ENCODE measurements around the gene IGSF9B.

The IGSF9B gene

GRCh38 chr11:133936136-133936535 lies 20.6 kb downstream of the IGSF9B start:
- DNase-seq, result no peak

GRCh38 chr11:133935551-133935910 lies 21.2 kb downstream of the IGSF9B start:
- no peak for DNase-seq

DNA sequence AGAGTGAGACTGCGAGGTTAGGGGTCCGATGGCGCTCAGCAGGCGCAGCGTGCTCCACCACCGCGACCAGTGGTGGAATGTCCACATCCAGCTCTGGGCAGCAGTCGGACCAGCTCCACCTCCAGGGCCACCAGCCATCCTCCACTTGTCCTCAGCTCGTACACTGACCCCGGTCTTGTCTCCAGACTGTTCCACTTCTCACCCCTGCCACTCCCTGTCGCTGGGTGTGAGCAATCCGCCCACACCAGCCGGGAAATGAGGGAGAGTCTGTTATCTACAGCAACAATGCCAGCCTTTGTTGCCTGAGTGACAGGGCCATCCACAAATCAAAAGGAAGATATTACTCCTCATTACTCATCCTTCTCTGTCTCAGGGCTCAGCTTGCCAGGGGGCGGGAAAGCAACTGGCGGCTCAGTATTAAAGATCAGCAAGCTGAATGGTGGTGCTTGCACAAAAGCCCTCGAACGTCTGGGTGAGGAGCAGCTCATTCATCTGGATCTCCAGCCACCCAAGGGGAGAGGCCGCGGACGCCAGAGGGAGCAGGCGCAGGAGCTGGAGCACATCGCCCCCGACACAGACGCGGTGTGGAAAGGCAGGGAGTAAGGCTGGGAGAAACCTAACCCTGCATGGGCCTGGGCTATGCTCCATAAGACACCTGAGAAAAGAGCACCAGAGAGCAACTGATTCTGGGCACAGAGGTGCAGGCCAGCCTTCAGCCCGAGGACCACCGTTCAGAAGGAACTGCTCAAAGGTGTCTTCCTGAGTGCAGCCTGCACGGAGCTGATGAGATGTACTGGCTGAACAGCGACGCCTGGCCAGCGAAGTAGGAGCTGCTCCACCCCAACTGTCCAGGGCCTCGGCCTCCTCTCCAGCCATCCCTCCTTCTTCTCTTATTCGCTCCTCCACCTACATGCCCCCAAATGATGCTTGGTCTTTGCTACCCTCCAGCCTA lies 21.9 kb downstream of the IGSF9B start:
- peak; percentile 40 to 47 for DNase-seq

DNA sequence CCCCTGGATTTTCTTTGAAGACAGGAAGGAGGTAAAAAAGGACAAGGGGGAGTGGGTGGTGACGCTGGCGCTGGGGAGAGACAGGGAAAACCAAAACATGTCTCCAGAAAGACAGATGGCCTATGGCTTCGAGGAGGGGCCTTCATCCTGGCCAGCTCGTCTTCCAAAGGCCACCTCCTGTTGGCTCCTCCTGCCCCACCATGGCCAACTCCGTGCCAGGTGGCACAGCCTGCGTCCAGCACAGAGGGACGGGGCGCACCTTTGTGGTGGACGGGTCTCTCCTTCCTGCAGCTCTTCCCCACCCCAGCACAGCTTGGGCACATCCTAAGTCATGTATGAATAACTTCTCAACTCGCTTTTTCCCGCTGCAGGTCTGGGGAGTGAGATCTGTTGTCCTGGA lies 22.7 kb downstream of the IGSF9B start:
- DNase-seq, result no peak

DNA sequence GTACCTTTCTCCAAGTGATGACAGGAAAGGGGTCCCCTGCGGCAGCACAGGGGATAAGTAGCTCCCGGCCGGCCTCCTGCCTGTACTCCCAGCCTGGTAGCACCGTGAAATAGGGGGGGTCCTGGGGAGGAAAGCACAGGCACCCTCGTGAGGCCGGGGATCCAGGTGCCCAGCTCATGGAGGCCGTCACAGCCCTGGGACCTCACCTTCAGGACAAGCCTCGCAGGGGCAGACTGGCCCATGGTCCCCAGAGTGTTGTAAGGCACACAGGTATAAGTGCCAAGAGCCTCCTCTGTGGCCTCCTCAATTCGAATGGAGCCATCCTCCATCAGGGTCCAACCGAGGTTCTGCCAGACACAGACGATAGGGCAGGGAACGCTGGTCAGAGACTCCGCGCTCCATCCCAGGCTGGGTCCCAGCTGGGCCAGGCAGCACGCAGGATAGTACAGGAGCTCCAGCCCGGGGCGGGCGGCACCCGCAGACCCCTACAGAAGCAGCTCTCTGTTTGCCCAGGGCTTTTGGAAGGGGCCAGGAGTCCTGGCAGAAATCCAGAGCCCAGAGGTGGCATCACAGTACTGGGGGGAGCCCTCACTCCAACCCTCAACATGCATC lies 25.2 kb downstream of the IGSF9B start:
- DNase-seq, result no peak

GRCh38 chr11:133930767-133931448 lies 25.9 kb downstream of the IGSF9B start:
- DNase-seq, result no peak

GRCh38 chr11:133930053-133930766 lies 26.6 kb downstream of the IGSF9B start:
- DNase-seq, result no peak

DNA sequence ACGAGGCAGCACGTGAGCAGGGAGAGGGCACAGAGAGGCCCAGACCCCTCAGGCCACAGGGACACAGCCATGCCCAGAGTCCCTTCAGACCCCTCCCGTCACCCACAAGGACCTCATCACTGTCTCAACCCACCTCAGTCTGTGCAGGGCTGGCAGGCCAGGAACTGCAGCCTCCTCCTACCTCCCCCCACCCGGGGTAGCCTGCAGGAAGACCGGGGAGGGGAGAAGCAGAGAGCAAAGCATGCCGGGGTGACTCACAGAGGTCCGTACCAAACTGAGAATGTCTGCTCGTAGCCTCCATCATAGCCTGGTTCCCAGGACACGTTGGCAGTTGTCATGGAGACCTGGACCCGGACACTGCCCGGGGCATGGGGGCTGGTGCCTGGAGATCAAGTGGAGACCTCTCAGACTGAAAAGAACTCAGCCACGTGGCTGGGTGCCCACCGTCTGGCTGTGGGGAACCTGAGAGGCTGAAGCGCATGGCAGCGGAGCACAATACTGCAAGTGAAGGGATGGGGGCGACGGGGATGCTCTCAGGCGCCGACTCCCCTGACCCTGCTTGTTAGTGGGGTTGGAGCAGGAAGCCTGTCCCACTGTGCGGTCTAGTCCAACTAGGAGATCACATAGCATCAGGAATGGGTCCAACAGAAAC lies 27.2 kb downstream of the IGSF9B start:
- DNase-seq, result peak; percentile 54

- DNase-seq, result peak; percentile 84 to 85
Measured at GRCh38 chr11:133928628-133929059, 28.1 kb downstream of the IGSF9B start.

DNA sequence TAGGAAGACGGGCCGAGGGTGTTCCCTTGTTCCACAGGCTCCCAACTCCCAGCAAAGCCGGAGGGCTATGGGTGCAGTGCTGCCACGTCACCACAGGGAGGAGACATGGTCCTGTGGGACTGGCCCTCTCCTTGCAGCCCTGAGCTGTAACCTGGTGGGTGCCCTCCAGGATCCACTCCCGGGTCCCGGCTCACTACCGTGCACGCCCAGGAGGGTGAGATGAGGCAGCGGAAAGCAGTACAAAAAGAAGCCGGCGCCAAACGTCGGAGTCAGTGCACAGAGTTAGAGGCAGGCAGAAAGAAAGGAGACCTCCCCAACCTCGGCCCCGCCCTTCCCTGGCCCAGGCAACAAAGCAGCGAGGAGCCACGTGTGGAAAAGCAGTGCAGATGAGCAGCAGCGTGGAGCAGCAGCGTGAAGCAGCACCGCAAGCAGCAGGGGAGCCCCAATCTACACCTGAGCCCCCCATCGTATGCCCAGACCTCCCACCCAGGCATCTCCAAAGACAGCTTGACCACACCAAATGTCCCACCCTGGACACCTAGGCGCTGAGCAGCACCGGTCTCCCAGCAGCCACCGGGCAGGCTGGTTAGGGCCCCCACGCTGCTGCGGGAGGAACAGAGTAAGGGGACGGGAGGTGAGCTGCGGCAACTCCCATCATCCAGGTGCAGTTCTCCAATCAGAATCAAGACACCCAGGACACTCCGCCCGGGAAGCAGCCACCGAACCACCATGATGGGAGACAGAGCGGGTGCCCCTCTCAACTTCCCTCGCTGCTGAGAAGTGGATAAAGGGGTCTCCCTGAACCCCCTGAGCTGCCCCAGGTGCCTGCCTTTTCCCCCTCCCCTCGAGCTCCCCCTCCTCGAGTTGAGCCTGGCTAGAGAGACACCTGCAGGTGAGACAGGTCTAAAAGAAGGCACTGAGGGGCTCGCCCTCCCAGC lies 28.8 kb downstream of the IGSF9B start:
- peak; percentile 82 for DNase-seq

DNA sequence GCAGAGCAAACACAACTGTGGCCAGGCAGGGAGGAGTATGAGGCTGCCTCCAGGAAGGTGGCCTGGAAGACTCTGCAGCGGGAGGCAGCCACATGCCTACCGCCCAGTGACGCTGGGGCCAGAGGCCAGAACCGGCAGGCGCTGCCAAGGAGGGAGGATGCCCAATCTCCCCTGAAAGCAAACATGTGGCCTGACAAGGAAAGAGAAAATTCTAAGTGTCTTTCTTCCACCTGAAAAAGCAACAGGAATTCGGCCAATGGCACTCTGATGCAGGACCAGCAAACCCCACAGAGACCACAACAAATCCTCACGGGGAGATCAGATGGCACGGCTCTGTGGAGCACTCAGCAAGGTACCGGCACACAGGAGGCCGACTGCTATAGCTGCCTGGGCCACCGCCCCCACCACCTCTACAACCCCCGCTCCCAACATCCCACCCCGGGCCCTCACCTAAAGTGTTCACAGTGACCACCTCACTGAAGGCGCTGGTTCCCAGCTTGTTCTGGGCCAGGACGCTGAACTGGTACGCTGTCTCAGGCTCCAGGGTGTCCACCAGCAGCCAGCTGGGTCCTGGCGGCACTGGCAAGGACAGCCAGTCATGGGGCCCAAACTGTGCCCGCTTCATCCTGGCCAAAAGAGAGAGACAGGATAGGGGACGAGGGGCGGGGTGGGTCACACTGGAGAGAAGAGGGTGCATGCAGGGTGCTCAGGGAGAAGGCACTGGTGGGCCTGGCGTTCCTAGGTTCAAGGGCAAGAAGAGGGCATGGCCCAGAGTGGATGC lies 30.1 kb downstream of the IGSF9B start:
- no peak for DNase-seq

DNA sequence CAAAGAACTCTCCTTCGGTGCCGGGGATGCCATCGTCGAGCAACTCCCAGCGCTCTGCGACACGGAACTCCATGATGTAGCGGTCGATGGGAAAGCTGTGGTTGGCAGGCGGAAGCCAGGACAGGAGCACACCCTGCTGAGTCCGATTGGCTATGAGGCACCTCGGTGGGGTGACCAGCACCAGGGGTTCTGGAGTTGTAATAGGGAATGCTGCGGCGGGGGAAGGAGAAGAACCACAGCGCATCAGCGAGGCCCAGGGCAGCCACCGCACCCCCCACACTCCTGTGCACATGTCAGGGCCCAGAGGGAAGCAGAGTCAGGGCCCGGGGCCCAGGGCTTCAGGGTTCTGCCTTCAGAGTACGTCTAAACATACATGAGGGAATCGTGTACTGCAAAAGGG lies 31.0 kb downstream of the IGSF9B start:
- DNase-seq, result no peak

GRCh38 chr11:133924661-133925060 lies 32.1 kb downstream of the IGSF9B start:
- DNase-seq, result no peak

DNA sequence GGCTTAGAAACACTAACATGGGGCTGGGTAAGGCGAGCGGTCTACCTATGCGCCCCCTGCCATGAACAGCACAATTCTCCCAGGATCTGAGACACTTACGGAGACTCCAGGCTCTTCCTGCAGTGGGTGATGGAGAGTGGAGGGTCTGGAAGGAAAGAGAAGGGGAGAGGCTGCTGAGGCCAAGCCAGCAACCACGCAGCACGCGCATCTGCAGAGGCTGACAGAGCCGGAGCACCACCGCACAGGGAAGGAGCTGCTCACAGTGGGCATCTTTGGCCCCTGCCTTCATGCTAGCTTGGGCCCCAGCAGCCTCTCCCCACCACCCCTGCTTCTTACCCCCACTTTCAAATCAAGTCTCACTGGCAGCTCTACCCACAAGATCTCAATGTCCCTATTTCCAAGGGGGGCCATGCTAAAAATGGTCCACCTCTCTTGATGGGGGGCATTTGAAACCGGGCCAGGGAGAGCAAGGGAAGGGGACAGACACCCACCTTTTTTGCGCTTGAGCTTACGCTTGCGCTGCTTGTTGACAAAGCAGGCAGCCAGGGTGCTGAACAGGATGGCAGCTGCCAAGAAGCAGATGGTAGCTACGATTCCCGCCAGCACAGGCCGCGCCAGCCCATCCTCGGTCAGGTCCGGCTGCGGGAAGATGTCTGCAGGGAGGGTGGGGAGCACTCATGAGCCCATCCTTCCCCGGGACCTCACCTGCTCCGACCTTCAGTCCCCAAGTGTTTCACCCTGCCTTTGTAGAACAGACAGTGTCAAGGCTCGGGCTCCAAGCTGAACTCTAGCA lies 34.5 kb downstream of the IGSF9B start:
- no peak for DNase-seq

DNA sequence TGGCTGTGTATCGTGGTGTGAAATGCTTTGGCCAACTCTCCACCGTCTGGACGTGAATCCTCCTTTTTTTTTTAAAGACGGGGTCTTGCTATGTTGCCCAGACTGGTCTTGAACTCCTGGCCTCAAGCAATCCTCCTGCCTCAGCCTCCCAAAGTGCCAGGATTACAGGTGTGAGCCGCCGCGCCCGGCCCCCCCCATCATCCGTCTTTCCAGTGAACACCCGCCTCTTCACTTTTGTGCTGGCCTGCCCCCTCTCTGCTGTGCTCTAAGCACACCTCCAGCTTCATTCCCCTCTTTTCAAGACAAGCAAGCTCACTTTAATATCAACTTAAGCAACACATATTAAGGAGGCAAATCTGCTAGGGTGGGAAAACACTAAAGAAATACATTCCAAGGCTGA lies 35.3 kb downstream of the IGSF9B start:
- DNase-seq, result no peak

DNA sequence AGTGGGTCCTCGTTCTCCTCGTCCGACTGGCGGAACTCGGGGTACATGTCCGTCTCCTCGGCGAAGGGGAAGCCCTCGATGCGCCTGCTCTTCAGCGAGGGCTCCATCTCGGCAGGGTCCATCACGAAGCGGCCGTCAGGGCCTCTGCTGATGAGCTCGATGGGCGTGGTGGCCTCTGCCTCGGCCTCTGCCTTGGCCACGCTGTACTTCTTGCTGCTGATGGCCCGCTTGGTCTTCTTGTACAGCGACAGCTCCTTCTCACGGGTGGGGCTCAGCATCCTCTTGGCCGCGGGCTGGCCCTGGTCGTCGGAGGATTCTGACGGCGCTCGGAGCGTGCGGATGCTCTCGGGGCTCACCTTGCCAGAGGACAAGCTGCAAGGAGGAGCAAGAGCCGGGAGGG lies 35.7 kb downstream of the IGSF9B start:
- DNase-seq, result no peak

DNA sequence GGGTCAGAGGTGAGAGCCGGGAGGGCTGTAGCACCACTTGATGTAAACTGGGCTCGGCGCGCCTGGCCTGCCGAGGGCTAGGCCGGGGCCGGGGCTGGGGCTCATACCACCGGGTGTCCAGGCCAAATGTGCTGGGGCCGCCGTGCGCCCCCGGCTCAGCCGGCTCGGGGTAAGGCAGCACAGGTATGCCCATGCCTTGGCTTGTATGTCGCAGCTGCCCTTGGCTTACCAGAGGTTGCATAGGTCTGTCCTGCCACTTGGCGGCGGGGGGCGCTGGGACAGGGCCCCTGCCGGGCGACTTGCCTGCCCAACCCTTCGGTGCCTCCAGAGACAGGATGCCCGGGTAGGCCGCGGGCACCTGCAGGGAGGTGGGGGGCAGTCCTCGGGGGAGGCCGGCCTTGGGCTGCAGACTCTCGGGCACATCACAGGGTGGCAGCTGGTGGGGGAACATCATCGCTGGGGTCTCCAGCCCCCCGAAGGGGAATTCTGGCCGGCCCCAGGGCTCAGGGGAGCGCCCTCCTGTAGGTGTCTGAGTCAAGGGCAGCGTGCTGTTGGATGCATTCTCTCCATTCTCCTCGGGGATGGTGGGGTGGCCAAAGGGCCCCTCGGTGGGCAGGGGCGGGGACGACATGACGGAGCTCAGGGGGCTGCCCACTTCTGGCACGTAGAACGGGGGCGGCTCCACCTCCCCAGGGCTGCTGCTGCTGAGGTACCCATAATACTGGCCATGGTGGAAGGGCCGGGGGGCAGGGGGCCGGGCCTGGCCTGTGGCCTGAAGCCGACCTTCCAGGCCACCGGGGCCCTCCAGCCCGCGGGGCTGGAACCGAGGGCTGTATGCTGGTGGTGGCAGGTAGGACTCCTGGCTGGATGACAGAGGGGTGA lies 36.4 kb downstream of the IGSF9B start:
- no peak for DNase-seq

GRCh38 chr11:133919330-133920108 lies 37.2 kb downstream of the IGSF9B start:
- no peak for DNase-seq

Data from activated T-cell treated with anti-CD3 and anti-CD28 coated beads, Interleukin-2, amount 50 U/mL, for 48 hours (primary cell).